Natural killer cell (primary cell): ENCODE data around the gene USP44. TPM values are rescaled to one million over a fixed set of nuclear protein-coding genes. Genes with fewer than 3 reads are reported as not detected.
A peak's percentile ranks its signal among the peaks of the same experiment; 100 is the strongest.

ENCODE experiments used
- ATAC-seq, 3 donors: fragments of 150-1000 bp in 2 of 3; fragments of 200-7000 bp in 1 of 3; cut with Tn5 transposase; 1 replicate in 1 of 3; 2 replicates in 2 of 3; pipeline ENCODE4 v1.10.0; 2021; ENCODE audit warnings: mild to moderate bottlenecking in 2 of 3, moderate library complexity in 2 of 3
- DNase-seq, 2 donors: peaks; one replicate each; pipeline versions ENCODE4 v3.0.0 to v3.0.0-alpha.2; 2013 to 2021; ENCODE audit warnings: mixed read lengths in 1 of 2
- H3K27ac ChIP-seq: one replicate; pipeline ENCODE4 v1.5.1; 2013; ENCODE audit warnings: mild to moderate bottlenecking, low read length
- H3K27me3 ChIP-seq: one replicate; pipeline ENCODE4 v1.6.1; 2013; ENCODE audit warnings: low read length; ENCODE audit not compliant: control insufficient read depth, insufficient read depth
- H3K36me3 ChIP-seq: one replicate; pipeline ENCODE4 v1.6.1; 2013; ENCODE audit warnings: low read length; ENCODE audit not compliant: control insufficient read depth, insufficient read depth
- H3K4me1 ChIP-seq: one replicate; pipeline ENCODE4 v1.6.1; 2013; ENCODE audit warnings: low read length; ENCODE audit not compliant: control insufficient read depth, insufficient read depth
- H3K4me3 ChIP-seq: one replicate; pipeline ENCODE4 v1.5.1; 2013; ENCODE audit warnings: low read length
- H3K9me3 ChIP-seq: one replicate; pipeline ENCODE4 v1.6.1; 2013; ENCODE audit warnings: low read length; ENCODE audit not compliant: control insufficient read depth, insufficient read depth
- H3K27ac Mint-ChIP-seq, 2 donors: one replicate each; pipeline ENCODE4 v1.8.0; 2022; ENCODE audit warnings: mild to moderate bottlenecking in 2 of 2, mixed read lengths in 2 of 2, moderate library complexity in 1 of 2
- H3K27me3 Mint-ChIP-seq, 2 donors: one replicate each; pipeline ENCODE4 v1.8.0; 2022; ENCODE audit warnings: low read depth in 2 of 2, mixed read lengths in 2 of 2
- H3K36me3 Mint-ChIP-seq: one replicate; pipeline ENCODE4 v1.8.0; 2022; ENCODE audit warnings: mixed read lengths
- H3K4me1 Mint-ChIP-seq, 2 donors: one replicate each; pipeline ENCODE4 v1.8.0; 2022; ENCODE audit warnings: mixed read lengths in 2 of 2
- H3K4me3 Mint-ChIP-seq: one replicate; pipeline ENCODE4 v1.8.0; 2022; ENCODE audit warnings: mild to moderate bottlenecking, moderate library complexity, mixed read lengths
- H3K9me3 Mint-ChIP-seq, 2 donors: one replicate each; pipeline ENCODE4 v1.8.0; 2022; ENCODE audit warnings: mixed read lengths in 2 of 2
- CTCF ChIP-seq: fragments of 200-600 bp; IDR thresholded peaks from one replicate; pipeline ENCODE4 v1.8.0; 2022; ENCODE audit warnings: antibody characterized with exemption
- WGBS: methylation state at CpG from one replicate; pipeline ENCODE4 v1.1.7; 2013; ENCODE audit warnings: missing lambda C conversion rate; ENCODE audit not compliant: insufficient coverage; 5-methylcytosine and 5-hydroxymethylcytosine counted together
- intact Hi-C: fragments of 100-400 bp; cut with micrococcal nuclease; formaldehyde crosslinking; loops from one replicate; pipeline ENCODE4 v1.14.2; 2022
- total RNA-seq, 4 donors: library from RNA; stranded (reverse); fragments of 120-200 nt in 1 of 4; gene quantifications; one replicate each; pipeline versions ENCODE4 v1.2.3 to v1.2.4, GENCODE V29; 2013 to 2022

USP44 gene
- total RNA-seq, 3 donors from 2014 or later (not counting 1 experiment from before 2014, with no cell fraction given): 0.09 to 1.8 (median 0.63) TPM

DNA sequence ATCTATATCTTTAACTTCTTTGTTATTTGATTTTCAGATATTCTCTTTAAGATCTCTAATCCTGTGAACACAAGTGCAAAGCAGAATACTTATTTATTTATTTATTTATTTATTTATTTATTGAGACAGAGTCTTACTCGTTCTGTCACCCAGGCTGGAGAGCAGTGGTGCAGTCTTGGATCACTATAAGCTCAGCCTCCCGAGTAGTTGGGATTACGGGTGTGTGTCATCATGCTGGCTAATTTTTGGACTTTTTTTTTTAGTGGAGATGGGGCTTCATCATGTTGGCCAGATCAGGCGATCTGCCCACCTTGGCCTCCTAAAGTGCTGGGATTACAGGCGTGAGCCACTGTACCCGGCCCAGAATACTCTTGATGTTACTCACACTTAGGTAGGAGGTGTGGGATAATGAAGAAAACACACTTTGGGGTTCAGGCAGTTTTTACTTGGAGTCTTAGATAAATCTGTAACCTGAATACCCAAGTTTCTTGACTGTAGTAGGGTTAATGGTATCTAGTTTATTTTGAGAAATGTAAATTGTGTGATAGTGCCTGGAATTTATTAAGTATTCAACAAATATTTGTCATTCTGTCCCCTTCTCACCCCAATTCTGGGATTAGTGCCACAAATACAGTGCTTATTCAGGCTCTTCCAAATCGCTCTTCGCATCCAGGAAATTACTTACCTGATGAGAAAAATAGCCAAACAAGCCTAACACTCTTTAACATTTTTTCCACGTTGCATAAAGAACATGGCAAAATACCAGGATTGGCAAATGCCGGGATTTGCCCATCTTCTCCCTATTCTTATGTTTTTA, 44.4 kb downstream of the USP44 start:
- ATAC-seq: no peak
- Histone ChIP-seq H3K4me3 (no peak overlapping the region), H3K27ac (no peak overlapping the region), H3K9me3 (no peaks in the 10 kb centered on the region), H3K36me3 (peaks cover 64% of the 10 kb centered on the region), H3K27me3 (no peaks in the 10 kb centered on the region), H3K4me1 (no peaks in the 10 kb centered on the region)
- TF ChIP-seq CTCF: no peak
- Mint-ChIP-seq H3K4me1 (no peaks in the 10 kb centered on the region), H3K27me3 (no peaks in the 10 kb centered on the region), H3K4me3 (no peak overlapping the region), H3K36me3 (peaks cover 29% of the 10 kb centered on the region), H3K27ac (no peak overlapping the region), H3K9me3 (no peaks in the 10 kb centered on the region)
- WGBS: 99% methylated on average over 10 of the region's 10 CpGs
- no peak for DNase-seq
- intact Hi-C loops: no loop called here

DNA sequence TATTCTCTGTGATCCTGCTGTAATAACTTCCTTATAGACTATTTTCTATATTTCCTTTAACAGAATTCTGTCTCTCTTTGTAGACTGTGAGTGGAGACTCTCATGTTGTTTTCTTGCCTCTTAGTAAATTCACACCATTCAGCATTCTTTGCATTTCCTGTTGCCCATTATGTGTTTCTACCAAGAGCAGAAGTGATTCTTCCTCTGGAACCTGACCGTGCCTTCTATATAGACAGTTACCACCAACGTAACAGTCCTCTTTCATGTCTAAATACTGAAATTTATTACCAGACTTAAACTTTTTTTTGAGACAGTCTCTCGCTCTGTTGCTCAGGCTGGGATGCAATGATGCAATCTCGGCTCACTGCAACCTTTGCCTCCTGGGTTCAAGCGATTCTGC, 46.2 kb downstream of the USP44 start:
- Histone ChIP-seq H3K4me3 (no peak overlapping the region), H3K36me3 (peaks cover 65% of the 10 kb centered on the region), H3K27ac (no peak overlapping the region), H3K4me1 (no peaks in the 10 kb centered on the region), H3K27me3 (no peaks in the 10 kb centered on the region), H3K9me3 (no peaks in the 10 kb centered on the region)
- DNase-seq (no peak), ATAC-seq (no peak)
- no peaks in the 10 kb centered on the region for H3K9me3 Mint-ChIP-seq
- no peak for TF ChIP-seq CTCF
- H3K36me3 Mint-ChIP-seq: peaks cover 26% of the 10 kb centered on the region
- no peaks in the 10 kb centered on the region for H3K4me1 Mint-ChIP-seq
- no peaks in the 10 kb centered on the region for H3K27me3 Mint-ChIP-seq
- 95% methylated on average over 5 of the region's 5 CpGs for WGBS
- intact Hi-C loops: no loop called here
- H3K27ac Mint-ChIP-seq: peak overlapping the region in 1 of 2 donors; percentile 17
- H3K4me3 Mint-ChIP-seq: no peak overlapping the region

DNA sequence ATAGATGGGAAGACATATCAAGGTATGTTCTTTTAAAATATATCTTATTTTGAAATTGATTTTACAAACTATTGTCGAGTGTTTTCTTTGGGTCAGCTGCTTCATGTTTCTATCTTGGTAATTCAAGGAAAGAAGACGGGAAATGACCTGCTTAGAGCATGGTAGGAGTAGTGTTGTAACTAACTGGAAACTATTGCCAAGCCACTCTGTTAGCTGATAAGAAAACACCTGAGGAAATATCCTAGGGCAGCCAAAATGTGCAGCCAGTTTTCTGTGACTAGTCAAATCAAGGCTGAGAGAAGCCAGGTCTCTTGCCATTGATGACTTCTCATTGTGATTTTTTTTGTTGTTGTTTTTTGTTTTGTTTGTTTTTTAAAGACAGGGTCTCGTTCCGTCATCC, 47.1 kb downstream of the USP44 start:
- H3K4me1 Mint-ChIP-seq: peaks cover 0 to 6% of the 10 kb centered on the region in 2 donors
- Histone ChIP-seq H3K27ac (no peak overlapping the region), H3K4me3 (no peak overlapping the region), H3K36me3 (peaks cover 62% of the 10 kb centered on the region), H3K9me3 (no peaks in the 10 kb centered on the region), H3K27me3 (no peaks in the 10 kb centered on the region), H3K4me1 (no peaks in the 10 kb centered on the region)
- H3K9me3 Mint-ChIP-seq: no peaks in the 10 kb centered on the region
- H3K4me3 Mint-ChIP-seq: no peak overlapping the region
- H3K27ac Mint-ChIP-seq: no peak overlapping the region
- TF ChIP-seq CTCF: no peak
- intact Hi-C loops: no loop called here
- 96% methylated on average over 4 of the region's 4 CpGs for WGBS
- no peaks in the 10 kb centered on the region for H3K27me3 Mint-ChIP-seq
- DNase-seq (no peak), ATAC-seq (no peak)
- peaks cover 22% of the 10 kb centered on the region for H3K36me3 Mint-ChIP-seq

DNA sequence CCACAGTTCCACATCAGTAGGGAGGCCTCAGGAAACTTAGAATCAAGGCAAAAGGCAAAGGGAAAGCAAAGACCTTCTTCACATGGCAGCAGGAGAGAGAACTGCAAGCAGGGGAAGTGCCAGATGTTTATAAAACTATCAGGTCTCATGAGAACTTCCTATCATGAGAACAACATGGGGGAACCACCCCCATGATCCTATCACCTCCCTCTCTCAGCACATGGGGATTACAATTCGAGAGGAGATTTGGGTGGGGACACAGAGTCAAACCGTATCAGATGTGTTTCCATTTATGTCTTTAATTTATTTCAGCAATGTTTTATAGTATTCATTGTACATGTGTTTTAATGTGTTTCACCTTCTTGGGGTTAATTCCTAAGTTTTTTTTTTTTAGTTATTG, 51.5 kb downstream of the USP44 start:
- no peaks in the 10 kb centered on the region for H3K27me3 ChIP-seq
- TF ChIP-seq CTCF: no peak
- H3K9me3 Mint-ChIP-seq: no peaks in the 10 kb centered on the region
- ATAC-seq (no peak), DNase-seq (no peak)
- intact Hi-C loops: no loop called here
- peak overlapping the region; percentile 8 to 42 for H3K27ac Mint-ChIP-seq
- peaks cover 6 to 9% of the 10 kb centered on the region in 2 donors for H3K4me1 Mint-ChIP-seq
- WGBS: no CpG with 5 or more reads among the region's 2 CpGs
- H3K4me3 Mint-ChIP-seq: no peak overlapping the region
- H3K27me3 Mint-ChIP-seq: no peaks in the 10 kb centered on the region
- H3K9me3 ChIP-seq: no peaks in the 10 kb centered on the region
- no peaks in the 10 kb centered on the region for H3K4me1 ChIP-seq
- H3K27ac ChIP-seq: no peak overlapping the region
- no peak overlapping the region for H3K4me3 ChIP-seq
- H3K36me3 Mint-ChIP-seq: peaks cover 11% of the 10 kb centered on the region
- peaks cover 59% of the 10 kb centered on the region for H3K36me3 ChIP-seq
